Measurements from ENCODE around the gene THSD7A.

THSD7A gene

DNA sequence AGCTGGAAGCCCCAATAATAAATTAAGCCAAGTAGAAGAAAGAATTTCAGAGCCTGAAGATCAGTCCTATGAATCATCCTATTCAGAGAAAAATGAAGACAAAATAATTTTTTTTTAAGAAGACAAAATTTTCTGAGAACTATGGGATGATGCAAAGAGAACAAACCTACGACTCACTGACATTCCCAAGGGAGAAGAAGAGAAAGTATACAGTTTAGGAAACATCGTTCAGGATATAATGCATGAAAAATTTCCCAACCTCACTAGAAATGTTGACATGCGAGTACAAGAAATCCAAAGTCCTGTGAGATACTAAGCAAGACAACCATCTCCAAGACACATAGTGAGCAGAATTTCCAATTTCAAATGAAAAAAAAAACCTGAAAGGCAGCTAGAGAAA is 150.5 kb downstream of the THSD7A start:
- no peak for TF ChIP-seq CTCF (conservative IDR thresholded peaks at IDR 0.05; ENCODE audit: control insufficient read depth, insufficient read depth, low read depth, low read length)
- peak; percentile 8 for DNase-seq (ENCODE audit: low read depth)
- H3K4me3 ChIP-seq (ENCODE audit: control insufficient read depth, low read depth, low read length), result no peak overlapping the region

DNA sequence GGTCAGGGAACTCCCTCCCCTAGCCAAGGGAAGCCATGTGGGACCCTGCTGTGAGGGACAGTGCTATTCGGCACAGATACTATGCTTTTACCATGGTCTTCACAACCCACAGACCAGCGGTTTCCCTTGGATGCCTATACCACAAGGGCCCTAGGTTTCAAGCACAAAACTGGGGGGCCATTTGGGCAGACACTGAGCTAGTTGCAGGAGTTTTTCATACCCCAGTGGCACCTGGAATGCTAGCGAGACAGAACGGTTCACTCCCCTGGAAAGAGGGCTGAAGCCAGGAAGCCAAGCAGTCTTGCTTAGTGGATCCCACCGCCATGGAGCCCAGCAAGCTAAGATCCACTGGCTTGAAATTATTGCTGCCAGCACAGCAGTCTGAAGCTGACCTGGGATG is 156.8 kb downstream of the THSD7A start:
- no peak overlapping the region for H3K4me3 ChIP-seq (ENCODE audit: control insufficient read depth, low read depth, low read length)
- DNase-seq (ENCODE audit: low read depth), result no peak
- TF ChIP-seq CTCF (conservative IDR thresholded peaks at IDR 0.05; ENCODE audit: control insufficient read depth, insufficient read depth, low read depth, low read length), result no peak

DNA sequence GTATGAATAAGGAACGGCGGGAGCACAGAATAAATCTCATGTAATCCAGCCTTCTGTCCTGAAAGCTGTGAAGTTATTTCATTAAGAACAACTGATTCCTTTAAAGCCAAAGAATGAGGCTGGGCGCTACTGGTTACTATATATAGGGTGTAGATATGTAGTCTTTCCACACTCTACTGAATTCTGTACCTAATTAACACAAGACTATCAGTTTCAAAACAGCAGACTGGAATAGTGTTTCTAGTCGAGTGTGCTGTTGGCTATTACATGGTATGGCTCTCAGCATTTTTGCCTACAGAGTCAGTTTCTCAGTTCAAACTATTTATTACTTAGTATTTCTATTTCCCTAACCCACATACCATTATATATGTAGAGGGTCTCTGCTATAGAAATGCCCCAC is 163.3 kb downstream of the THSD7A start:
- no peak for TF ChIP-seq CTCF (conservative IDR thresholded peaks at IDR 0.05; ENCODE audit: control insufficient read depth, insufficient read depth, low read depth, low read length)
- DNase-seq (ENCODE audit: low read depth), result no peak
- no peak overlapping the region for H3K4me3 ChIP-seq (ENCODE audit: control insufficient read depth, low read depth, low read length)

GRCh38 chr7:11667810-11668185 is 164.2 kb downstream of the THSD7A start:
- no peak for TF ChIP-seq CTCF (conservative IDR thresholded peaks at IDR 0.05; ENCODE audit: control insufficient read depth, insufficient read depth, low read depth, low read length)
- H3K4me3 ChIP-seq (ENCODE audit: control insufficient read depth, low read depth, low read length), result no peak overlapping the region
- DNase-seq (ENCODE audit: low read depth), result no peak

DNA sequence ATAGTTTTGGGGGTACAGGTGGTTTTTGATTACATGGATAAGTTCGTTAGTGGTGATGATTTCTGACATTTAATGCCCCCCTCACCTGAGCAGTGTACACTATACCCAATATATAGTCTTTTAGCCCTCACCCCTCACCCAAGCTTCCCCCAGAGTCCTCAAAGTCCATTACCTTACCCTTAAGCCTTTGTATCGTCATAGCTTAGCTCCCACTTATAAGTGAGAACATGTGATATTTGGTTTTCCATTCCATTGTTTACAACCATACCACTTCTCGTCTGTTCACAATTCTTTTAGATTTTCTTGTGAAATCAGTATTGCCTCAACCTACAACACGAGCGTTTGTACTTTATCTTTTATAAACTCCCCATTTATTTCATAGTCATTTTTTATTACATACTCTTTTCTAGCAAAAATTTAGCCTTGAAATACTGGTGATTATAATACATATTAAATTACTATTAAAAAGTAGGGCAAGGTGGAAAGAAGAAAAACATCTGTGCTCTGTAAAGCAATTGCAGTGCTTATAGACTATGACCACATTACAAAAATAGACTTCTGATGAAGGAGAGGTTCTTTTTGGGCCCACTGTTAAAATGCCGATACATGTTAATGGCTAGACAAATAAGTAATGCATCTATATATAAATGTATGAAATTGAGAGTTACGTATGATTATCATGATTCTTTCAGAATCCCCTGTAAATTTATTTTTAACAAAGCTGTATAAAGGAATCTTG is 164.8 kb downstream of the THSD7A start:
- no peak for DNase-seq (ENCODE audit: low read depth)
- H3K4me3 ChIP-seq (ENCODE audit: control insufficient read depth, low read depth, low read length), result no peak overlapping the region
- TF ChIP-seq CTCF (conservative IDR thresholded peaks at IDR 0.05; ENCODE audit: control insufficient read depth, insufficient read depth, low read depth, low read length), result no peak

- TF ChIP-seq CTCF (conservative IDR thresholded peaks at IDR 0.05; ENCODE audit: control insufficient read depth, insufficient read depth, low read depth, low read length), result no peak
- no peak overlapping the region for H3K4me3 ChIP-seq (ENCODE audit: control insufficient read depth, low read depth, low read length)
- no peak for DNase-seq (ENCODE audit: low read depth)
Measured at GRCh38 chr7:11665357-11665756, 166.6 kb downstream of the THSD7A start.

DNA sequence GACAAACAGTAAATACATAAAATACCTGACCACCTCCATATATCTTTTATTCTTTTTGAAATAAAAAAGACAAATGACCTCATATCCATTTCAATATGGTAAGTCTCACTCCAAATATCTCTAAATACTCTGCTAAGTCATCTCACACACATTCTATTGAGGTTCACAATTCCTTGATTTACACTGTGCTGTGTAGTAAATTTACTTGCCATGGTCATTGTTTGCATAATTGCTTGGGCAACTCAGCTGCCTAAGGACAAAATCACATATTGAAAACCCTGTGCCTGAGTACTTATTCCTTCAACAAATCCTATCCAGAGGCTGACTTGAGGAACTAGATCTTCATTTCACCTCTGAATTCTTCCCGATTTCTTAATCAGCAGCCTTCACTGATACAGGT is 176.4 kb downstream of the THSD7A start:
- no peak for TF ChIP-seq CTCF (conservative IDR thresholded peaks at IDR 0.05; ENCODE audit: control insufficient read depth, insufficient read depth, low read depth, low read length)
- DNase-seq (ENCODE audit: low read depth), result no peak
- H3K4me3 ChIP-seq (ENCODE audit: control insufficient read depth, low read depth, low read length), result no peak overlapping the region

Data from fibroblast of mammary gland (primary cell).